ENCODE measurements around the gene THBS1. TPM values are rescaled to one million over a fixed set of nuclear protein-coding genes. Genes with fewer than 3 reads are reported as not detected.

THBS1 gene
- total RNA-seq, 1 donor from 2014 or later: 37.5 TPM

DNA sequence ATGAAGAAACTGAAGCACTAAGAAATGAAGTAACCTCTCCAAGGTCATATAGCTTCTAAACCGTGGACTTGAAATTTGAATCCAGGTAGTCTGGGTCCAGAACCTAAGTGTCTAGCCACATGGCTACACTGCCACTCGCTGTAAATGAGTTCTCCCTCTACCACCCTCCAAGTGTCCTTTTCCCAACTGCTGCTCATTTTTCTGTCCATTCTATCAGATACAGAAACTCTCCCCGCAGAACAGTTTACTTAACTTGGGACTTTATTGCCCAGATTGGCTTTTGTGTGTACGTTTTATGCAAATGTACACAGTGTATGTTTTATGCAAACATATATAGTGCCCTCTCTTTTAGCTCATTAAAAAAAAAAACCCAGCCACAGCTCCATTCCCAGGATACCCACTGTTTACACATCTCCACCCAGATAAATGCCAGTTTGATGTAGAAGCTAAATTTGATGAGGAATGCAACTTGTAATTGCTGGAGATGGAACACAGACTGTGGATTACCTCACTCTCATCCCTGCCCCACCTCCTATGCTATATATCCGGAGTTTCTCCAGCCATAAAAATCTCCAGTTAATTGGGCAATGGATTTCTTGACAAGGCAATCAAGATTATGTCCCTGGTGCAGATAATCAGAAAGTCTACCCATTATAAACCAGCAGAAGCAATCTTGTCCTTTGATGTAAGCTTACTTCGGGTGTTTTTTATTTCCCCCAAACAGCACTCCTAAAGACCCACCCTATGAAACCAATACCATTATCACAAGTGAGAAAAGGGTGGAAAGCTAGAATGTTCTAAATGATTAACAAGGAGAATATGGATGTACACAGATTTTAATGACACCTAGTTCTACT lies 42.0 kb downstream of the THBS1 start:
- ATAC-seq (ENCODE audit: poor library complexity) (no peak), DNase-seq (no peak)
- intact Hi-C loops (cut with DNase I): no loop called here

- no peak for DNase-seq
- intact Hi-C loops (cut with DNase I): no loop called here
- ATAC-seq (ENCODE audit: poor library complexity): no peak
Measured at GRCh38 chr15:39623529-39623931, 42.7 kb downstream of the THBS1 start.

- ATAC-seq (ENCODE audit: poor library complexity) (peak; percentile 54), DNase-seq (peak; percentile 64)
- intact Hi-C loops (cut with DNase I): no loop called here
Measured at GRCh38 chr15:39624806-39625205, 43.9 kb downstream of the THBS1 start.

DNA sequence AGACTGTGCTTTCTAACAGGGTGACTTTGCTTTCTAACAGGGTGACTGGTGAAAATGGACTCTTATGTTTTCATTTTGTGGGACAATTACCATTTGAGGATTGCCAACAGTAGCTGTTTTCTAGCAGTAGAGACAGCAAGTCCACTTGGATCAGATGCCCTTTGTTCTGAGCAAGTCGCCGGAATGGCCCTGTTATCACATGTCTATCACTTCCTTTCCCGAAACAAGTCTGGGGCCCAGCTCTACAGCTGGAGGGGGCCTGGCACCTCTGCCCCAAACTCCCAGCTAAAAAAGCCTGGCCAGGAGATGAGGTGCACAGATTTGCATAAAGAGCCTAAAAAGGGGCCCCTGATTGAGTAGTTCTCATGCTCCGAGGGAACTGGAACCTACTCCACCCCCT lies 44.6 kb downstream of the THBS1 start:
- intact Hi-C loops (cut with DNase I): no loop called here
- DNase-seq (no peak), ATAC-seq (ENCODE audit: poor library complexity) (no peak)

- peak; percentile 11 for ATAC-seq (ENCODE audit: poor library complexity)
- intact Hi-C loops (cut with DNase I): no loop called here
- no peak for DNase-seq
Measured at GRCh38 chr15:39625856-39626255, 45.0 kb downstream of the THBS1 start.

GRCh38 chr15:39627451-39628143 lies 46.7 kb downstream of the THBS1 start:
- DNase-seq: no peak
- peak; percentile 40 for ATAC-seq (ENCODE audit: poor library complexity)
- intact Hi-C loops (cut with DNase I): no loop called here

GRCh38 chr15:39628144-39628508 lies 47.2 kb downstream of the THBS1 start:
- ATAC-seq (ENCODE audit: poor library complexity): peak; percentile 83
- intact Hi-C loops (cut with DNase I): no loop called here
- no peak for DNase-seq

DNA sequence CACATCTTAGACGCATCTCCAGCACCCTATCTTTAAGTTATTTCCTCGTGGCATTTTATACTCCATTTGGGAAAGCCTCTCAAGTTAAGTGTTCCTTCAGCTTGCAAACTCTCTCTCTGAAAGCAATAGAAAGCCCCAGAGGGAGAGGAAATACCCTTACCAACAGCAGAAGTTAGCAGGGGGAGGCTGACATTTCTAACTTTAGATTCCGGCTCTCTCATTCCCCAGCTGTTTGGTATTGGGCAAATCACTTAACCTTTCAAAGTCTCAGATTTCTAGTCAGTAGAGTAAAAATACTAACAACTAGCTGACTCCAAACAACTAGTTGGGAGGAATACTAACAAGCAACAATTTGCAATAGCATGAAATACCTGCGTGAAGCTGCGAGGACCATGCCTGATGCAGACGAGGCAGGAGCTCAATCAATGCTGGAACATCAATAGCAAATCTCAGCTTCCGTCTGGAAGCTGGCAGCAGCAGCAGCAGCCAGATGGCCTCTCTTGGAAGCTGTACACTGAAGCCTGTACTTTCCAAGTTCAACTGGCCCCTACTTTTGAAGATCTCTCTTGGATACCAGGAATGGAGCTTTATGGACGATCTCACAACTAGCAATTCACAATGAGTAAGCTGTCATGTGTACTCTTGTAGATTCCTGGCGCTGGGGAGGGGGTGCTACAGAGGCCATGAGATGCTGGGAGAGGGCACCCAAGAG lies 47.8 kb downstream of the THBS1 start:
- no peak for DNase-seq
- intact Hi-C loops (cut with DNase I): no loop called here
- peak; percentile 14 for ATAC-seq (ENCODE audit: poor library complexity)

GRCh38 chr15:39629371-39629770 lies 48.5 kb downstream of the THBS1 start:
- ATAC-seq (ENCODE audit: poor library complexity): no peak
- intact Hi-C loops (cut with DNase I): no loop called here

GRCh38 chr15:39629906-39630305 lies 49.0 kb downstream of the THBS1 start:
- DNase-seq: no peak
- intact Hi-C loops (cut with DNase I): no loop called here
- ATAC-seq (ENCODE audit: poor library complexity): no peak

More at GRCh38 chr15:39629371-39629770, 48.5 kb downstream of the THBS1 start:
- no peak for DNase-seq

GRCh38 chr15:39631357-39631756 lies 50.5 kb downstream of the THBS1 start:
- ATAC-seq (ENCODE audit: poor library complexity) (no peak), DNase-seq (no peak)
- intact Hi-C loops (cut with DNase I): no loop called here

DNA sequence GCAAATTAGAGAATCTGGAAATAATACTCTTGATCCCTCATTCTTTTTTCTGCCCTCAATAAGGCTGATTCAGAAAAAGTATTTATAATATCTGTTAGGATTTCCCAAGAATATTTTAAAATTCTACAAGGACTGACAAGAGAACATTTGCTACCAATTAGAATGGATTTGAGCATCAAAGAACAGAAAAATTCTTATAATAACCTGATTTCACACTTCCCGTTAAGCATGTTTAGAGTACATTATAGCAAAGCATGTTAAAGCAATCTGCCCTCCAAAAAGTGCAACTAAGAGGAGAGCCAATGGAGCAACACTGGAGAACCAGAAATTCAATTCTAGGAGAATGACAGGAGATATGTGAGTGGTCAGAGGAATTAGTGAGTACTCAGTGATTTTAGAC lies 57.2 kb downstream of the THBS1 start:
- ATAC-seq (ENCODE audit: poor library complexity) (no peak), DNase-seq (no peak)
- intact Hi-C loops (cut with DNase I): no loop called here

GRCh38 chr15:39639037-39639436 lies 58.2 kb downstream of the THBS1 start:
- intact Hi-C loops (cut with DNase I): no loop called here
- ATAC-seq (ENCODE audit: poor library complexity) (no peak), DNase-seq (no peak)

DNA sequence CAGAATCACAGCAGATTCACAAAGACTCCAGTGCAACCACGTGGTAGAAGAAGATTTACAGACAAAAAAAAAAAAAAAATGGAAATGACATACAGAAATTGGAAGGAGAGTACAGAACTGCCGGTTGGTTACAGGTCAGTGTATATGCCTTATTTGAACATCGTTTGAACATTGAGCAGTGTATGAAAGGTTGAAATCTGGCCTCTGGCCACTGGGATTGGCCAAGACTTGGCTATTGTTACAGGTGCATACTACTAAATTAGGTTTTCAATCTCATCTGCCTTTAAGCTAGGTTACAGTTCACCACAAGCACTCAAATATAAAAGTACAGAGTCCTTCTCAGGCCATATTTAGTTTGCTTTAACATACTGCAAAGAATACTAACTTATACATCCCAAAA lies 59.8 kb downstream of the THBS1 start:
- intact Hi-C loops (cut with DNase I): no loop called here
- ATAC-seq (ENCODE audit: poor library complexity) (no peak), DNase-seq (no peak)

DNA sequence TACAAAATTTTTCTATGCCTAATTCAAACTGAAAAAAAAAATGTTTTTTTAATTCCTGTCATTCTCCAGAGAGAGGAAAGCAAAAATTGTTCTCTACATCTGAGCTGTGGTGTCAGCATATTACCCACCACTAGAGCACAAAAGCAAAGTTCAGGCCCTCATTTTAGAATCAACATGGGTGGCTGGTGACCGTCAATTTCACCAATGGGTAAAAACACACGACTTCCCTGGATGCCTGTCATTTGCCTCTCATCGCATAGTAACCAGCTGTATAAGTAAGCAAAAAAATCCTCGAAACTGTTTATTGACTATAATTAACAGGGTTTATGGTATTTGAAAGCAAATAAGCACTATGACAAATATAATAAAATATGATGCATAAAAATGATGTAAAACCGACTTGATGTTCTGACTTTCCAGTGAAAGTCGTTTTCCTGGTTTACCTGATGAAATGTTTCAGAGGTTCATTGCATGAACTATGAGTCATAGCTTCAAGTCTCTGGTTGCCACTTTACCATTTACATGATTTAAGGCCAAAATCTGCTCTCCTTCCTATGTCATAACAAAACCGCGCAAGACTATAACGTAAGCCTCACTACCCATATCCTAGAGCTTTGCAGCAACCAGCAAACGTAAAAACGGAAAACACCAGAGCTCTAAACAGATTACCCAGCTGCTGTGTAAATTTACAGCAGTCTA lies 60.5 kb downstream of the THBS1 start:
- no peak for ATAC-seq (ENCODE audit: poor library complexity)
- no peak for DNase-seq
- intact Hi-C loops (cut with DNase I): no loop called here

DNA sequence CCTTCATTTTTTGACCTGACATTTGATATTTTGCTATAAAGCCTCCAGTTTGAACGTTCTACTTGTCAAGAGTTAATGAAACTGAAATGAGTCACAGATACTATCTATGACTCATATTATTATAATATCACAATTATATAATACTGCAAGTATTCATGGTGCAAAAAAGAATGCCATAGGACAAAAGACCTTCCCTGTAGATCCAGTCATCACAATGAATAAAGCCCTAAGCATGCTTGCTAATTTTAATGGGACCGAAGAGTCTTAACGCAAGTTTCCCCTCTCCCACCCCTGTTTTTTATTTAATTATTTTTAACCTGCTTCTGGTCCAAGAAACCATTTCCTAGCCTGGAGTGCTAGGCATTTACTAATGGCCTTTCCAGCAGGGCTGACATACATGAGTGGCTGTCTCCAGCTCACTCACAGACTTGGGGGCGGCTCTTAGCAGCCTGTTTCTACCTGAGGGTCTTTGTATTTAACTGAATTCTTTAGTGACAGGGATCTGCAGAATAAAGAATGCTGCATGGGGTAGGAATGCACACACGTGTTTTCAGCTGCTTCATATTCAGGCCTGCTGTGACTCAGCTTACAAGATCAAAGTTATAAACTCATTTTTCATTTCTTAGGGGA lies 61.2 kb downstream of the THBS1 start:
- intact Hi-C loops (cut with DNase I): no loop called here
- DNase-seq (no peak), ATAC-seq (ENCODE audit: poor library complexity) (no peak)

- DNase-seq (no peak), ATAC-seq (ENCODE audit: poor library complexity) (no peak)
- intact Hi-C loops (cut with DNase I): no loop called here
Measured at GRCh38 chr15:39643727-39644126, 62.8 kb downstream of the THBS1 start.

- no peak for ATAC-seq (ENCODE audit: poor library complexity)
- intact Hi-C loops (cut with DNase I): no loop called here
- no peak for DNase-seq
Measured at GRCh38 chr15:39644136-39644535, 63.3 kb downstream of the THBS1 start.
